ENCODE measurements around the gene AVPI1.

The AVPI1 gene

GRCh38 chr10:97686962-97687784, at the start of gene AVPI1:
AVPI1 (minus strand) TSS chr10:97687241; CDS start chr10:97679905, 7,336 bp downstream.
- peak within 1 kb of the TSS; percentile 91 for H3K9ac ChIP-seq (ENCODE audit: low read length)
- no peaks in the 10 kb centered on the region for H3K9me3 ChIP-seq (ENCODE audit: control insufficient read depth, low read length)
- peaks cover 47% of the 10 kb centered on the region for H3K4me1 ChIP-seq (ENCODE audit: control insufficient read depth, insufficient read depth, low read length)
- H3K36me3 ChIP-seq (ENCODE audit: control insufficient read depth, insufficient read depth, low read length): no peaks in the 10 kb centered on the region
- peak within 1 kb of the TSS; percentile 80 for H3K4me3 ChIP-seq (ENCODE audit: low read length)
- no peaks in the 10 kb centered on the region for H3K27me3 ChIP-seq (ENCODE audit: control insufficient read depth, insufficient read depth, low read length)

GRCh38 chr10:97736403-97736901, 49.4 kb upstream of the AVPI1 start:
- H3K4me3 ChIP-seq (ENCODE audit: low read length): no peak overlapping the region
- H3K9me3 ChIP-seq (ENCODE audit: control insufficient read depth, low read length): no peaks in the 10 kb centered on the region
- H3K9ac ChIP-seq (ENCODE audit: low read length): peak overlapping the region; percentile 95
- H3K36me3 ChIP-seq (ENCODE audit: control insufficient read depth, insufficient read depth, low read length): peaks cover 4% of the 10 kb centered on the region
- H3K4me1 ChIP-seq (ENCODE audit: control insufficient read depth, insufficient read depth, low read length): peaks cover 13% of the 10 kb centered on the region
- no peaks in the 10 kb centered on the region for H3K27me3 ChIP-seq (ENCODE audit: control insufficient read depth, insufficient read depth, low read length)

- H3K36me3 ChIP-seq (ENCODE audit: control insufficient read depth, insufficient read depth, low read length): no peaks in the 10 kb centered on the region
- H3K9me3 ChIP-seq (ENCODE audit: control insufficient read depth, low read length): no peaks in the 10 kb centered on the region
- H3K9ac ChIP-seq (ENCODE audit: low read length): no peak overlapping the region
- H3K27me3 ChIP-seq (ENCODE audit: control insufficient read depth, insufficient read depth, low read length): no peaks in the 10 kb centered on the region
- no peak overlapping the region for H3K4me3 ChIP-seq (ENCODE audit: low read length)
- H3K4me1 ChIP-seq (ENCODE audit: control insufficient read depth, insufficient read depth, low read length): peaks cover 13% of the 10 kb centered on the region
Observed at GRCh38 chr10:97734021-97734420, 47.0 kb upstream of the AVPI1 start.

- Histone ChIP-seq H3K9me3 (ENCODE audit: control insufficient read depth, low read length) (no peaks in the 10 kb centered on the region), H3K27me3 (ENCODE audit: control insufficient read depth, insufficient read depth, low read length) (no peaks in the 10 kb centered on the region), H3K36me3 (ENCODE audit: control insufficient read depth, insufficient read depth, low read length) (no peaks in the 10 kb centered on the region), H3K9ac (ENCODE audit: low read length) (no peak overlapping the region), H3K4me3 (ENCODE audit: low read length) (no peak overlapping the region), H3K4me1 (ENCODE audit: control insufficient read depth, insufficient read depth, low read length) (peaks cover 10% of the 10 kb centered on the region)
Observed at GRCh38 chr10:97733256-97733655, 46.2 kb upstream of the AVPI1 start.

GRCh38 chr10:97732052-97732359, 45.0 kb upstream of the AVPI1 start:
- H3K4me3 ChIP-seq (ENCODE audit: low read length): no peak overlapping the region
- H3K9ac ChIP-seq (ENCODE audit: low read length): no peak overlapping the region
- H3K4me1 ChIP-seq (ENCODE audit: control insufficient read depth, insufficient read depth, low read length): peaks cover 5% of the 10 kb centered on the region
- H3K27me3 ChIP-seq (ENCODE audit: control insufficient read depth, insufficient read depth, low read length): no peaks in the 10 kb centered on the region
- no peaks in the 10 kb centered on the region for H3K36me3 ChIP-seq (ENCODE audit: control insufficient read depth, insufficient read depth, low read length)
- H3K9me3 ChIP-seq (ENCODE audit: control insufficient read depth, low read length): no peaks in the 10 kb centered on the region

- no peak overlapping the region for H3K9ac ChIP-seq (ENCODE audit: low read length)
- no peaks in the 10 kb centered on the region for H3K27me3 ChIP-seq (ENCODE audit: control insufficient read depth, insufficient read depth, low read length)
- H3K36me3 ChIP-seq (ENCODE audit: control insufficient read depth, insufficient read depth, low read length): no peaks in the 10 kb centered on the region
- H3K4me3 ChIP-seq (ENCODE audit: low read length): no peak overlapping the region
- H3K9me3 ChIP-seq (ENCODE audit: control insufficient read depth, low read length): no peaks in the 10 kb centered on the region
- peaks cover 7% of the 10 kb centered on the region for H3K4me1 ChIP-seq (ENCODE audit: control insufficient read depth, insufficient read depth, low read length)
Observed at GRCh38 chr10:97731346-97732051, 44.5 kb upstream of the AVPI1 start.

- H3K27me3 ChIP-seq (ENCODE audit: control insufficient read depth, insufficient read depth, low read length): no peaks in the 10 kb centered on the region
- H3K36me3 ChIP-seq (ENCODE audit: control insufficient read depth, insufficient read depth, low read length): no peaks in the 10 kb centered on the region
- no peak overlapping the region for H3K9ac ChIP-seq (ENCODE audit: low read length)
- H3K9me3 ChIP-seq (ENCODE audit: control insufficient read depth, low read length): no peaks in the 10 kb centered on the region
- peaks cover 6% of the 10 kb centered on the region for H3K4me1 ChIP-seq (ENCODE audit: control insufficient read depth, insufficient read depth, low read length)
- H3K4me3 ChIP-seq (ENCODE audit: low read length): no peak overlapping the region
Observed at GRCh38 chr10:97729014-97729413, 42.0 kb upstream of the AVPI1 start.

- Histone ChIP-seq H3K9ac (ENCODE audit: low read length) (no peak overlapping the region), H3K4me3 (ENCODE audit: low read length) (peak overlapping the region; percentile 14), H3K36me3 (ENCODE audit: control insufficient read depth, insufficient read depth, low read length) (no peaks in the 10 kb centered on the region), H3K9me3 (ENCODE audit: control insufficient read depth, low read length) (no peaks in the 10 kb centered on the region), H3K27me3 (ENCODE audit: control insufficient read depth, insufficient read depth, low read length) (no peaks in the 10 kb centered on the region), H3K4me1 (ENCODE audit: control insufficient read depth, insufficient read depth, low read length) (peaks cover 11% of the 10 kb centered on the region)
Observed at GRCh38 chr10:97726636-97727178, 39.7 kb upstream of the AVPI1 start.

- Histone ChIP-seq H3K36me3 (ENCODE audit: control insufficient read depth, insufficient read depth, low read length) (no peaks in the 10 kb centered on the region), H3K4me1 (ENCODE audit: control insufficient read depth, insufficient read depth, low read length) (peaks cover 13% of the 10 kb centered on the region), H3K27me3 (ENCODE audit: control insufficient read depth, insufficient read depth, low read length) (no peaks in the 10 kb centered on the region), H3K9ac (ENCODE audit: low read length) (no peak overlapping the region), H3K9me3 (ENCODE audit: control insufficient read depth, low read length) (no peaks in the 10 kb centered on the region), H3K4me3 (ENCODE audit: low read length) (no peak overlapping the region)
Observed at GRCh38 chr10:97724341-97724941, 37.4 kb upstream of the AVPI1 start.

GRCh38 chr10:97723001-97723400, 36.0 kb upstream of the AVPI1 start:
- Histone ChIP-seq H3K36me3 (ENCODE audit: control insufficient read depth, insufficient read depth, low read length) (no peaks in the 10 kb centered on the region), H3K4me1 (ENCODE audit: control insufficient read depth, insufficient read depth, low read length) (peaks cover 28% of the 10 kb centered on the region), H3K9me3 (ENCODE audit: control insufficient read depth, low read length) (no peaks in the 10 kb centered on the region), H3K27me3 (ENCODE audit: control insufficient read depth, insufficient read depth, low read length) (no peaks in the 10 kb centered on the region), H3K9ac (ENCODE audit: low read length) (no peak overlapping the region), H3K4me3 (ENCODE audit: low read length) (no peak overlapping the region)

- H3K4me1 ChIP-seq (ENCODE audit: control insufficient read depth, insufficient read depth, low read length): peaks cover 36% of the 10 kb centered on the region
- no peak overlapping the region for H3K9ac ChIP-seq (ENCODE audit: low read length)
- H3K4me3 ChIP-seq (ENCODE audit: low read length): no peak overlapping the region
- H3K27me3 ChIP-seq (ENCODE audit: control insufficient read depth, insufficient read depth, low read length): no peaks in the 10 kb centered on the region
- no peaks in the 10 kb centered on the region for H3K9me3 ChIP-seq (ENCODE audit: control insufficient read depth, low read length)
- no peaks in the 10 kb centered on the region for H3K36me3 ChIP-seq (ENCODE audit: control insufficient read depth, insufficient read depth, low read length)
Observed at GRCh38 chr10:97721871-97722780, 35.1 kb upstream of the AVPI1 start.
